DND-41 (cell line): ENCODE results near the gene GDA.
"Not testable (repeated sequence)": the region's sequence is repeated elsewhere in the genome, so short reads cannot be mapped to it uniquely, and the experiment has no call there.

Source experiments
- ATAC-seq: fragments of 200-7000 bp; cut with Tn5 transposase; 3 replicates; pipeline ENCODE4 v1.9.1; 2021; ENCODE audit warnings: low read depth; ENCODE audit not compliant: insufficient read depth
- DNase-seq: peaks from one replicate; pipeline ENCODE4 v3.0.0-alpha.2; 2020
- H2AFZ ChIP-seq: 2 replicates; pipeline ENCODE4 v1.6.0; 2012; ENCODE audit warnings: low read depth, low read length
- H3K27ac ChIP-seq: 2 replicates; pipeline ENCODE4 v1.5.1; 2012; ENCODE audit warnings: low read length, inconsistent platforms
- H3K27me3 ChIP-seq: fragments of 200-600 bp; sonication (generic); 2 replicates; pipeline ENCODE4 v1.6.0; 2012; ENCODE audit warnings: low read length, mild to moderate bottlenecking, inconsistent platforms; ENCODE audit not compliant: insufficient read depth, poor library complexity
- H3K36me3 ChIP-seq: 2 replicates; pipeline ENCODE4 v1.5.1; 2012; ENCODE audit warnings: low read length, inconsistent platforms; ENCODE audit not compliant: insufficient read depth
- H3K4me1 ChIP-seq: 2 replicates; pipeline ENCODE4 v1.5.1; 2012; ENCODE audit warnings: mild to moderate bottlenecking, low read length; ENCODE audit not compliant: insufficient read depth
- H3K4me2 ChIP-seq: 2 replicates; pipeline ENCODE4 v1.6.0; 2012; ENCODE audit warnings: mild to moderate bottlenecking, moderate library complexity, low read length, inconsistent platforms; ENCODE audit not compliant: insufficient read depth
- H3K4me3 ChIP-seq, 2 experiments: fragments of 200-600 bp in 1 of 2; shearing (Covaris generic) in 1 of 2; 2 replicates each; pipeline ENCODE4 v1.5.1; 2012 to 2016; ENCODE audit warnings: inconsistent platforms in 2 of 2, low read length in 2 of 2, mild to moderate bottlenecking in 2 of 2, low read depth in 1 of 2, moderate library complexity in 1 of 2
- H3K79me2 ChIP-seq: 2 replicates; pipeline ENCODE4 v1.6.0; 2012; ENCODE audit warnings: low read length, inconsistent platforms; ENCODE audit not compliant: insufficient read depth
- H3K9ac ChIP-seq: 2 replicates; pipeline ENCODE4 v1.6.0; 2012; ENCODE audit warnings: low read depth, mild to moderate bottlenecking, inconsistent platforms, low read length, moderate library complexity
- H3K9me3 ChIP-seq: 2 replicates; pipeline ENCODE4 v1.5.1; 2012; ENCODE audit warnings: low read length, moderate library complexity, mild to moderate bottlenecking, inconsistent platforms; ENCODE audit not compliant: insufficient read depth, severe bottlenecking
- H4K20me1 ChIP-seq: 2 replicates; pipeline ENCODE4 v1.6.0; 2012; ENCODE audit warnings: low read length; ENCODE audit not compliant: insufficient read depth
- EZH2 ChIP-seq: IDR thresholded peaks from 3 replicates; pipeline ENCODE4 v1.6.1; 2012; ENCODE audit warnings: borderline replicate concordance, low read depth, mild to moderate bottlenecking, moderate library complexity, low read length, inconsistent platforms; ENCODE audit not compliant: severe bottlenecking
- TF ChIP-seq, protein P1 (sequence below): IDR thresholded peaks from 2 replicates; pipeline ENCODE4 v1.5.1; 2012; ENCODE audit warnings: borderline replicate concordance, low read length, moderate library complexity, mild to moderate bottlenecking; ENCODE audit not compliant: poor library complexity, severe bottlenecking; ENCODE audit errors: extremely low read depth

GDA gene

DNA sequence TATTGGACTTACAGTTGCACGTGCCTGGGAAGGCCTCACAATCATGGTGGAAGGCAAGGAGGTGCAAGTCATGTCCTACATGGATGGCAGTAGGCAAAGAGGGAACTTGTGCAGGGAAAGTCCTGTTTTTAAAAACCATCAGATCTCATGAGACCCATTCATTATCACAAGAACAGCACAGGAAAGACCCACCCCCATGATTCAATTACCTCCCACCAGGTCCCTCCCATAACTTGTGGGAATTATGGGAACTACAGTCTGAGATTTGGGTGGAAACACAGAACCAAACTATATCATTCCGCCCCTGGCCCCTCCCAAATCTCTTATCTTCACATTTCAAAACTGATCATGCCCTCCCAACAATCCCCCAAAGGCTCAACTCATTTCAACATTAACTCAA lies 140.2 kb downstream of the GDA start:
- H3K27ac ChIP-seq: no peak overlapping the region
- no peaks in the 10 kb centered on the region for H3K9me3 ChIP-seq
- no peak overlapping the region for H3K9ac ChIP-seq
- no peaks in the 10 kb centered on the region for H3K27me3 ChIP-seq
- no peak for ATAC-seq
- TF ChIP-seq, protein P1, sequence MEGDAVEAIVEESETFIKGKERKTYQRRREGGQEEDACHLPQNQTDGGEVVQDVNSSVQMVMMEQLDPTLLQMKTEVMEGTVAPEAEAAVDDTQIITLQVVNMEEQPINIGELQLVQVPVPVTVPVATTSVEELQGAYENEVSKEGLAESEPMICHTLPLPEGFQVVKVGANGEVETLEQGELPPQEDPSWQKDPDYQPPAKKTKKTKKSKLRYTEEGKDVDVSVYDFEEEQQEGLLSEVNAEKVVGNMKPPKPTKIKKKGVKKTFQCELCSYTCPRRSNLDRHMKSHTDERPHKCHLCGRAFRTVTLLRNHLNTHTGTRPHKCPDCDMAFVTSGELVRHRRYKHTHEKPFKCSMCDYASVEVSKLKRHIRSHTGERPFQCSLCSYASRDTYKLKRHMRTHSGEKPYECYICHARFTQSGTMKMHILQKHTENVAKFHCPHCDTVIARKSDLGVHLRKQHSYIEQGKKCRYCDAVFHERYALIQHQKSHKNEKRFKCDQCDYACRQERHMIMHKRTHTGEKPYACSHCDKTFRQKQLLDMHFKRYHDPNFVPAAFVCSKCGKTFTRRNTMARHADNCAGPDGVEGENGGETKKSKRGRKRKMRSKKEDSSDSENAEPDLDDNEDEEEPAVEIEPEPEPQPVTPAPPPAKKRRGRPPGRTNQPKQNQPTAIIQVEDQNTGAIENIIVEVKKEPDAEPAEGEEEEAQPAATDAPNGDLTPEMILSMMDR: no peak
- no peak for TF ChIP-seq EZH2
- no peaks in the 10 kb centered on the region for H3K36me3 ChIP-seq
- H3K4me1 ChIP-seq: no peaks in the 10 kb centered on the region
- H3K4me3 ChIP-seq: no peak overlapping the region
- H3K79me2 ChIP-seq: no peaks in the 10 kb centered on the region
- H3K4me2 ChIP-seq: no peak overlapping the region
- DNase-seq: no peak
- no peak overlapping the region for H2AFZ ChIP-seq
- no peaks in the 10 kb centered on the region for H4K20me1 ChIP-seq

- DNase-seq (no peak), ATAC-seq (no peak)
- H3K9ac ChIP-seq: no peak overlapping the region
- TF ChIP-seq, protein P1: no peak
- no peak for TF ChIP-seq EZH2
- no peaks in the 10 kb centered on the region for H3K9me3 ChIP-seq
- no peak overlapping the region for H3K4me3 ChIP-seq
- H3K27me3 ChIP-seq: peaks cover 2% of the 10 kb centered on the region
- no peak overlapping the region for H2AFZ ChIP-seq
- no peak overlapping the region for H3K4me2 ChIP-seq
- H4K20me1 ChIP-seq: no peaks in the 10 kb centered on the region
- no peaks in the 10 kb centered on the region for H3K4me1 ChIP-seq
- no peak overlapping the region for H3K27ac ChIP-seq
- no peaks in the 10 kb centered on the region for H3K79me2 ChIP-seq
- H3K36me3 ChIP-seq: no peaks in the 10 kb centered on the region
Measured at GRCh38 chr9:72290311-72290710, 141.1 kb downstream of the GDA start.

DNA sequence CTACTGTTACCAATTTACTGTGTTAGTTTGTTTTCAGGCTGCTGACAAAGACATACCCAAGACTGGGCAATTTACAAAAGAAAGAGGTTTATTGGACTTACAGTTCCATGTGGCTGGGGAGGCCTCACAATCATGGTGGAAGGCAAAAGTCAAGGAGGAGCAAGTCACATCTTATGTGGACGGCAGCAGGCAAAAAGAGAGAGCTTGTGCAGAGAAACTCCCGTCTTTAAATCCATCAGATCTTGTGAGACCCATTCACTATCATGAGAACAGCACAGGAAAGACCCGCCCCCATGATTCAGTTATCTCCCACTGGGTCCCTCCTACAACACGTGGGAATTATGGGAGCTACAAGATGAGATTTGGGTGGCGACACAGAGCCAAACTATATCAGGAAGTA lies 142.3 kb downstream of the GDA start:
- not testable (repeated sequence) for H3K4me3 ChIP-seq, H3K27ac ChIP-seq, H3K9ac ChIP-seq, H2AFZ ChIP-seq, ATAC-seq, H3K79me2 ChIP-seq, H3K36me3 ChIP-seq, H3K4me1 ChIP-seq, H3K9me3 ChIP-seq, H4K20me1 ChIP-seq, DNase-seq, H3K4me2 ChIP-seq, H3K27me3 ChIP-seq

DNA sequence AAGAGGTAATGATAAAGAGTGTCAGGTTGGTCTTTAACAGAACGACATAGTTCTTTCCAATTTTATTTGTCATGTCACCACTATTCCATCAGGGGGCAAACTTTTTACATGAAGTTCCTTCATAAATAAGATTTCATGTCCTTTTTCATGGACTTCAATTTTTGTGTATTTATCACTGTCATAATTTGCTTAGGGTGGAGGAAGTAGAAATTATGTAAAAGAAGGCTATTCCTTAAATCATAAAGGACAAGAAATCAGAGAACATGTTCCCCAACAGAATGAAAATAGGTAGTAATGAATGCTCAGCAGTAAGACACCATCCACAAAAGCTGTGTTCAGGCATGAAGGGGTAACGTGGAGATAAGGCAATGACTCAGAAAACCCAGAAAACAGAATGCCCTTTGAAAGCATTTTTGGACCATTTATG lies 143.0 kb downstream of the GDA start:
- H3K4me2 ChIP-seq: no peak overlapping the region

More for the DNA sequence above, 143.0 kb downstream of the GDA start:
- DNase-seq (no peak), ATAC-seq (no peak)
- Histone ChIP-seq H3K4me3 (no peak overlapping the region), H3K36me3 (no peaks in the 10 kb centered on the region), H2AFZ (no peak overlapping the region), H3K27ac (no peak overlapping the region), H3K9me3 (no peaks in the 10 kb centered on the region), H3K9ac (no peak overlapping the region), H4K20me1 (no peaks in the 10 kb centered on the region), H3K79me2 (no peaks in the 10 kb centered on the region), H3K4me1 (no peaks in the 10 kb centered on the region), H3K27me3 (peaks cover 3% of the 10 kb centered on the region)
- TF ChIP-seq, protein P1: peak; percentile 59
- no peak for TF ChIP-seq EZH2
